NCI-H1694 (cell line): ENCODE results near the gene RSRC1.
"Not testable (repeated sequence)": the region's sequence is repeated elsewhere in the genome, so short reads cannot be mapped to it uniquely, and the experiment has no call there.

Source experiments
- DNase-seq: peaks from one replicate; lab custom pipeline; 2025; lab: John Stamatoyannopoulos, UW

The RSRC1 gene

DNA sequence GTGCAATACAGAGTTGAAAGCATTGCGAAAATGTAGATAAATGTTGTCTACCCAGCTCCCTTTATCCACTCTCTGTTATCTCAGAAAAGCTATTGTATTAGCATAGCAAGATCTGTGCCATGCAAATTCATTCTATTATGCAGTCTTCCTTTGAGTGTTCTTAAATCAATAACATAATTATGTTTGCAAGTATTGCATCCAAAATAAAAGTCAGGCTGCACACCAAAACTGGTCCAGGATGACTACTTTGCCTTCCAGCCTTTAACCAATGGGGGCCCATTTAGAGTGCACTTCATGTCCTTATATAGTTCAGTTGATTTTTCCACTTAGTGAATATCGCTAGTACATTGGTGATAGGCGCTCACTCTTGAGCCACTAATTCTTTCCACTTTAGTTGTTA is 353.7 kb downstream of the RSRC1 start:
- DNase-seq: no peak

DNA sequence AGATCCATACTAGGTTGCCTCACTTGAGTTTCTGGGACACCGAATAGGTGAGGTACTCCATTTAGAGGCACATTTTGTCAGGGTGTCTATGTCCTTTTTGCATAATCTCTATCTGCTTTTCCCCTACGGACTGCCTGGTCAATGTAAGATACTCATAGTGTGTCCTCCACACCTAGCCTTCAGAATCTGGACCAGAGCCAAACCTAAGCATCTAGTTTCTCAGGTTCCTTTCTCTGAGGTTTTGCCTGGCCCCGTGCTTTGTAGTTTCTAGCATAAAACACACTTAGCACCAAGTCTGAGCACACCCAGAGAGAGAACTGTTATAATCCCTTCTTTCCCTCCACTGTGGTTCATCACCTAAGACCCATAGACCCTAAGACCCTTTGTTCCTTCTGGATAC is 355.2 kb downstream of the RSRC1 start:
- DNase-seq: no peak

DNA sequence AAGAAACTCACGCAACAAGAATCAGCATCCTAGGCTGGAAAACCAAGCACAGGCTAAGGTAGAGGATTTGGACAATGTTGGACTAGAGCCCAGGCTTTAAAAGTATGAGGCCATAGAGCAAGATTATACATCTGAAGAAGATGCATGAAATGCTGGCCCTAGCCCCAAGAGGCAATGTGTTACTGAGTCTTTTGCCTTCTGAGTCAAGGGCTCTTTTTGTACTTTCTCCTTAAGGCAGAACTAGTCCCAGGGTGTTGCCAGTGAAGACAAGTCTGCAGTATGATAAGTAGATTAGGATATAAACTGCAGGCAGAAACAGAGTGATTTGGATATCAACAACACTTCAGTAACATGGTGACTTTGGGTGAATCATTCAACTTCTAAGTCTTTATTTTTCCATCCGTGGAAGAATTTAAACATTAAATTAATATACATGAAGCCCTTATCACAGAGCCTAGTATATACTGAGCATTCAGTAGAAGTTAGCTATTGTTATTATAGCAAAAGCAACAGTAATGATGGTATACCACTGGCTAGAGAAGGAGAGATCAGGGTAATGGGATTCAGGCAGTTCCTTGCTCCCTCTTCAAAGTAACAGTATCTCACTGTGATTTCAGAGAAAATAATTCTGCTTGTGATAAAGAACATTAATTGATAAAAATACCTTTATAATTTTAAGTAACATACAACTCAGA is 361.2 kb downstream of the RSRC1 start:
- no peak for DNase-seq

DNA sequence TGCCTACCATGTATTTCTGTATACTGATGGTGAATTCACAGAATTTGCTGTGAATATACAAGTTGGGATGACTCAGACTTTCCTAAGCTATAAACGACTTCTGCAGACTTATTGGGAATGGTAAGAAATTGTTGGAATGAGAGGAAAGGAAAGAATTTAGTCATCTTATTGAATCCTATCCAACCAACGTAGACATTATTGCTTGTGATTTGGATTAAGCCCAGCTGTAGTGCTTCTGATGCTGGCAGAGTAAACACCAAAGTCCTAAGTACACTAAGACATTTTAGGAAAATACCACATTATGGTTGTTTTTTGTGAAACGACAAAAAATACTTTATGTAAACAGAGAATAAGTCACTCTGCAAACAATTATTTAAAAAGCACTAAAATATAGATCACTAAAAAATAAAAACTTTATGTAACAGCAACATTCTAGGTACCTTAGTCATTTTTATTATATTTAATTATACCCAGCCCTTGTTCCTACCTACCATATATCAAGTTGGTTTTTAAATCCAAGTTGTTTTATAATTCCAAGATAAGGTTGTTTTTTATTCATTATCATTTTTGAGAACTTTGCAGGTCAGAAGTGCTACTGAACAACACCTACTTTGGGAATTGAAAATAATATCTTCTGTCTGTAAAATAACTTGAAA is 361.9 kb downstream of the RSRC1 start:
- no peak for DNase-seq

DNA sequence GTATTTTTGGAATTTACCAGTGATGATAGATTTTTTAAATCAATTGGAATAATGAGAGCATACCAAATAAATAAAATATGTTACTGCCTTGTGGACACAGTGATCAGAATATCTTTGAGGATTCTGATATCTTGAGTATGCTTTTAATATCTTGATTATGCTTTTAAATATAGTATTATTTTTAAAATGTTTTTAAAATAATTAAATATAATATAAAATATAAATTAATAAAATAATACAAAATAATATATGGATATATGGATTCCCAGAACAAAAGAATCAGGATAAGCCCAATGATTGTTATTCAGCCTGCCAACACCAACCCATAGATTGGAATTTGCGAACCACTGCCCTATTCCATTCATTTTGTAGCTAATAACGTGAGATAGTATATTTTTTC is 369.2 kb downstream of the RSRC1 start:
- no peak for DNase-seq

DNA sequence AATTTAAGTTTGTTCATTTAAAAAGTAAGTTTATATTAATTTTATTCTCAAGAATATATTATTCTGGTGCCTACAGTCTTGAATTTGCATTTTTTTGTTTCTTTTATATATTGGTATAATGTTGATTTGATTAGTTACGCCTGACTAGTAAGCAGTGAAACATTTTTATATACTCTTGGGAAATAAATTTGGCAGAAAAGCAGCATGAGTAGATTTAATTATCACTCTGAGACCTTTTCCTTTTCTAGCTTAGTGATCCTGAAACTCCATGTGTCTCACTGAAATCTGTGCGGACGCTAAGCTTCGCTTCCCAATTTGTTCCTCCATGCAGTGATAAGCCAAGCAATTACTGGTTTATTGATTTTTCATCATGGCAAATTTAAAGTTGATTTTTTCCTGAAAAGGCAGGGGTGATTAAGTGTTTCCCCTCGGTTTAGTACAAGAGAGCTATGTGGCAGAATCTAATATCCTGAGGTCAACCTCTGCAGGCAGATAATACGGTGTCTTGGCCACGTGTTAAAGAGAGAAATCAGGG is 373.9 kb downstream of the RSRC1 start:
- DNase-seq: no peak

DNA sequence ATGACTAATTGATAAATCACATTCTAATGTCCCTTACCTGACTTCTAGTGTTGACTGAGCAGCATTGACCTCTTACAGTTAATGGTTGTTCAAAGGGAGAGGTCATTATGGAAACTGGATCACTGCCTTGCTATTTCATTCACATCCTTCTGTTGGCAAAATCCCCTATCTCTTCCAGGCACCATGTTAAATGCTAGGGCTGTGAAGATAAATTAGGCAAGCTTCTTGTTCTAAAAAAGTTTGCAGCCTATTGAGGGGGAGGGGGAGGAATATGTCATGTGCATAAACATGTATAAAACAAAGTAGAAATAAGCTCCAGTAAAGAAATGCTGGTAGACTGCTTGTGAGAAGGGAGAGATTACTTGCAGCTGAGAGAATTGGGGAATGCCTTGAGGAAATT is 376.3 kb downstream of the RSRC1 start:
- DNase-seq: no peak

DNA sequence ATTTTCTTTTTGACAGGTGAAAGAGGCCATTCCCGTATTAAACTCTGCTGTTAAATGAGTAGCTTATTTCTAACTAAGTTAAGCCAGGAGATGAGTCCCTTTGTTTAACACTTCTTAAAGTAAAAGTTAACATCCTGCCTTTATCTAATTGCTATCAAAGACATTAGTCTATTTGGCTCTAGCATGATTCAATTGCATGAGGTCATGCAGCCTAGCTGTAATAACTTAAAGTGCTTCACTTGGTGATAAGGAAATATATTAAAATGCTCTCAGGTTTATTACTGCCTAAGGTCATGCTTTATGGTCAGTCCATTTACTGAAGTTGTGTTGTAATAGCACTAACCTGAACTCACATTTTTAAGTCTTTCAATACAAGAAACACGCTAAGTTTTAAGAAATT is 378.8 kb downstream of the RSRC1 start:
- no peak for DNase-seq

DNA sequence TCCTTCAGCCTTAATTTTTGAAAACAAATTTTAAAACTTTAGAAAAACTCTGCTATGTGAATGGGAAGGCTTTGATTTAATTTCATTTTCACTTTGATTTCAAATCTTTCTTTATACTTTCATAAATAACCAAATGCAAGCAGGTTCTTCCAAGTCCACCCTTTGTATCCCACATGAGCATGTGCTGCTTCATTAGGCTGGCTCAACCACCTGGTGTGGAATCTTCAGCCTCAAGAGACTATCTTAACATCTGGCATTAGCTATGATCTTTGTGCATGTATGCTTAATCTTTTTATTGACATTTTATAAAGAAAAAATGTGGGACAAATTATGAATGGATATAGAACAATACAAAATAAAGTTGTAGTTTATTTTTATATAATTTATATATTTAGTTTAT is 379.3 kb downstream of the RSRC1 start:
- no peak for DNase-seq

DNA sequence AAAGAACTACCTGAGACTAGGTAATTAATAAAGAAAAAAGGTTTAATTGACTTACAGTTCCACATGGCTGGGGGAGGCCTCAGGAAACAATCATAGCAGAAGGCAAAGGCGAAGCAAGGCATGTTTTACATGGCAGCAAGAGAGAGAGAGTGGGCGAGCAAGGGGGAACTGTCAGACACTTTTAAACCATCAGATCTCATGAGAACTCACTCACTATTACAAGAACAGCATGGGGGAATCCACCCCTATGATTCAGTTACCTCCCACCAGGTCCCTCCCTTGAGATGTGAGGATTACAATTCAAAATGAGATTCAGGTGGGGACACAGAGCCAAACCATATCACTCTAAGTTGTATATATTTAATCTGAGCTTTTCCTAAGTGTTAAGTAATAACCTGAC is 382.1 kb downstream of the RSRC1 start:
- no peak for DNase-seq

DNA sequence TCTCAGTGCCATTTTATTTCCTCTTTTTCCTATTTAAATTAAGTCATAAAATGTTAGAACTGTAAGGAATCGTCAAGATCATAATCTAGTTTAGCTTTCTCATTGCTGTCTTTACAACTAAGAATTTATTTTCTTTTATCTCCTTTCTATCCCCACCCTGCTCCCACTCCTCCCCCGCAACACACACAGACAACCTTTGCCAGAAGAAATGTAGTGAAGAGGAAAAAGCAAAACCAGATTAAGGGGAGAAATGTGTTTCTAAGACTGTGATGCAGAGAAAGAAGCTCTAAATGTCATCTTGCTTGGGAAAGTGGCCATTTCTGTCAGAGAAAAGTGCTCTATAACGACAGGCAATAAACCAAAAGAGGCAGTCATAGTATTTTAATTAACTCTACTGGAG is 382.8 kb downstream of the RSRC1 start:
- DNase-seq: no peak

DNA sequence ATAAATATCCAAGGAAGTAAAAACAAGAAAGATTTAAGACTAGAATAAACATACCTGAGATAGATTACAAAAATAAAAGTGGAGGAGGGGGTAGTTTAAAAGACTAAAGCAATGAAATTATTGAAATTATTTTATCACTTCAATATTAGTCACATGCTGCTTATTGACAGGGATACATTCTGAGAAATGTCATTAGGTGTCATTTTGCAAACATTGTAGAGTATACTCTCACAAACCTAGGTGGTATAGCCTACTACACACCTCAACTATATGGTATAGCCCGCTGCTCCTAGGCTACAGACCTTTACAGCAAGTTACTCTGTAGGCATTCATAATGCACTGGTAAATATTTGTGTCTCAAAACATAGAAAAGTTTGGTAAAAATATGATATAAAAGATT is 384.0 kb downstream of the RSRC1 start:
- no peak for DNase-seq

DNA sequence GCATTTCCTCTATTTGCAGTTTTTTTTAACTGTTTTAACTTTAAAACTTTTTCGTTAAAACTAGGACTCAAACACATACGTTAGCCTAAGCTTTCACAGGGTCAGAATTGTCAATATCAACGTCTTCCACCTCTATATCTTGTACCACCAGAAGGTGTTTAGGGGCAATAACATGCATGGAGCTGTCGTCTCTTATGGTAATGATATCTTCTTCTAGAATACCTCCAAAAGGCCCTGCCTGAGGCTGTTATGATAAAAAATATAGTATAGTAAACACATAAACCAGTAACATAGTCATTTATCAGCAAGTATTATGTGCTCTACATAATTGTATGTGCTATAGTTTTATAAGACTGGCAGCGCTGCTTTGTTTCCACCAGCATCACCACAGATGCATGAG is 384.8 kb downstream of the RSRC1 start:
- no peak for DNase-seq

DNA sequence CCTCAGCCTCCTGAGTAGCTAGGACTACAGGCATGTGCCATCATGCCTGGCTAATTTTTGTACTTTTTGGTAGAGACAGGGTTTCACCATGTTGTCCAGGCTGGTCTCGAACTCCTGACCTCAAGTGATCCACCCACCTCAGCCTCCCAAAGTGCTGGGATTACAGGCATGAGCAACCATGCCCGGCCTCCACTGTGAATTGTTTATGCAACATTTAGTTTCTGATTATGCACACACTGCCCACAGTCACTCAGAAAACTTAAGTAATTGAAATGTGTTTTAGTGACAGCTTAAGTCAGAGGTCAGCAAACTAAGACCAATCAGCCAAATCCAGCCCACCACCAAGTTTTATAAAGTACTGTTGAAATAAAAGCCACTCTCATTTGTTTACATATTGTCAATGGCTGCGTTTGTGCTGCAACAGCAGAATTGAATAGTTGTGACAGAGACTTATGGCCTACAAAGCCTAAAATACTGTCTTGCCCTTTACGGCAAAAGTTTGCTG is 385.6 kb downstream of the RSRC1 start:
- not testable (repeated sequence) for DNase-seq

DNA sequence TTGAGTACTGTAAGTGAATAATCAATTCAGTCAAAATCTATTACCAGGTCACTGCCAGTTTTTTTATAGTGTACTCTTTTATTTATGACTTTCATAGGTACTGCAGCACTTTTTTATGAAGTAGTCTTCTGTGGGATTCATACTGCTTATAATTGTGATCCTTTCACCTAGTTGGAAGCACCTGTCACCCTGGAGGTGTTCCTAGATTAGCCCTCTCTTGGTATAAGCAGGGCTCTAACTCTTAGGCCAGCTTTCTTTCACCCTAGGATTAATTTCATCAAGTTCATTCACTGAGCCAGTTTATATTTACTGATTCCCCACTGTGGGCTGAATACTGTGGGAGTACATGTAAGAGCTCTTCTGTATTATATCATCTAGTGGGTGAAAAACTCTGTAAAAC is 395.2 kb downstream of the RSRC1 start:
- no peak for DNase-seq

DNA sequence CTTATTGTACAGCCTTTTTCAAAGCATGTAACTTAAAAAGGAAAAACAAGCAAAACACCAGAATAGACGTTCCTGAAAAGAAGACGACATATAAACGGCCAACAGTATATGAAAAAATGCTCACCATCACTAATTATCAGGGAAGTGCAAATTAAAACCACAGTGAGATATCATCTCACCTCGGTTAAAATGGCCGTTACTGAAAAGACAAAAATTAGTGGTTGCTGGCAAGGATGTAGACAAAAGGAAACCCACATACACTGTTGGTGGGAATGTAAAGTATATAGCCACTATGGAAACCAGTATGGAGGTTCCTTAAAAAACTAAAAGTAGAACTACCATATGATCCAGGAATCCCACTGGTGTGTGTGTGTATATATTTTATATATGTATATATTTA is 396.6 kb downstream of the RSRC1 start:
- no peak for DNase-seq

DNA sequence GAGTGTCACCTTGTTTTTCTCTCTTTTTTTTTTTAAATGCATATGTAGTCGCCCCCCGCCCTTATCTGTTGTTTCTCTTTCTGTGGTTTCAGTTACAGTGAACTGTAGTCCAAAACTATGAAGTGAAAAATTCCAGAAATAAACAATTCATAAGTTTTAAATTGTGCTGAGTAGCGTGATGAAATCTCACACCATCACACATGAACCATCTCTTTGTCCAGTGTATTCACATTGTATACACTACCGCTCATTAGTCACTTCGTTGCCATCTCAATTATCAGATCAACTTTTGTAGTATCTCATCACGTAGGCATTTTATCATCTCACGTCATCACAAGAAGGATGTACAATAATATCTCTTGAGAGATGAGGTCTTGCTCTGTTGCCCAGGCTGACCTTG is 398.6 kb downstream of the RSRC1 start:
- no peak for DNase-seq

DNA sequence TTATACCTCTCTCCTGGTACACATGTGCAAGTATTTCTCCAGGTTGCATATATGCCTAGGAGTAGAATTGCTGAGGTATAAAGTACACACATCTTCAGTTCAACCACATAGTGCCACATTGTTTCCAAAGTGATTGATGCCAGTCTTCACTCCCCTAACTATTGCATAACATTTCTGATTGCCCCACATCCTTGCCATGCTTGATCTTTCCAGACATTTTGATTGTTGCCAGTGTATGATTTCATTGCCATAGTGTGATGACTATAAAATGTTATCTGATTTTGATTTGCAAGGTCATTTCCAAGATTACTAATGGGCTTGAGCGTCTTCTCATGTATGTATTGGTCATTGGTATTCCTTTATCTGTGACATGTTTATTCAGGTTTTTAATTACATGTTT is 400.0 kb downstream of the RSRC1 start:
- no peak for DNase-seq

DNA sequence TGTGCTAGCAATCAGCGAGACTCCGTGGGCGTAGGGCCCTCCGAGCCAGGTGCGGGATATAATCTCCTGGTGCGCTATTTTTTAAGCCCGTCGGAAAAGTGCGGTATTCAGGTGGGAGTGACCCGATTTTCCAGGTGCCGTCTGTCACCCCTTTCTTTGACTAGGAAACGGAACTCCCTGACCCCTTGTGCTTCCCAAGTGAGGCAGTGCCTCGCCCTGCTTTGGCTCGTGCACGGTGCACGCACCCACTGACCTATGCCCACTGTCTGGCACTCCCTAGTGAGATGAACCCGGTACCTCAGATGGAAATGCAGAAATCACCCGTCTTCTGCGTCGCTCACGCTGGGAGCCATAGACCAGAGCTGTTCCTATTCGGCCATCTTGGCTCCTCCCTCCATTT is 406.8 kb downstream of the RSRC1 start:
- not testable (repeated sequence) for DNase-seq

DNA sequence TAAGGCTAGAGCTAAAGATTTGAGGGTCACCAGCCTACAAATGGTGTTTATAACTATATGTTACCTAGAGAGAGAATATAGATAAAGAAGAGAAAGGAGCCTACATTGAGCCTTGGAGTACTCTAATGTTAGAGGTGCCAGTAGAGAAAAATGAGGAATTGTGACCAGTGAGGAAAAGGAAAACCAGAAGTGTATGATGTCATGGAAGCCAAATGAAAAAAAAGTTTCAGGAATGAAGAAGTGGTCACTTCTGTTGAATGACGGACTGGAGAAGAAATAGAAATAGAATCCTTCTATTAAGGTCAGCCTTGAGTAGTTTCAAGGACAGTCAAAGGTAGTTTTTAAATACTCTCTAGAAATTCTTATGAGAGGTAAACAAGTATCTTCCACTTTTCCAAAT is 409.9 kb downstream of the RSRC1 start:
- DNase-seq: no peak

DNA sequence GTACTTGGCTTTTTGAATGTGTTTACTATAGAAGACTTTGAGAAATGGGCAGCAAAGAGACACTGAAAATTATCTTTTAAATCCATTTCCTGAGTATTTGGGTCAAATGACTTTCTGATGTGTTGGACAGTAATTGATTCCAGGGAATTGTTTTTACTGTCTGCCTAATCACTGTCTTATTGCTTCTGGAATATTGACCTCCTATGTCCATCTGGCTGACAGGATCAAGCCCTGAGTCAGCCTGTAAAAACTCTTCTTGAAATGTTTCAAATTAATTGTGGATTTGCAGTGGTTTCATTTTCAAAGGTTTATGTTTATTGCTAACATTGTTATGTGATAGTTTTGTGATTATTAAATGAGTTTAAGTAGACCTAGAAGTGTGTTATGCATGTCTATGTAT is 410.5 kb downstream of the RSRC1 start:
- no peak for DNase-seq

DNA sequence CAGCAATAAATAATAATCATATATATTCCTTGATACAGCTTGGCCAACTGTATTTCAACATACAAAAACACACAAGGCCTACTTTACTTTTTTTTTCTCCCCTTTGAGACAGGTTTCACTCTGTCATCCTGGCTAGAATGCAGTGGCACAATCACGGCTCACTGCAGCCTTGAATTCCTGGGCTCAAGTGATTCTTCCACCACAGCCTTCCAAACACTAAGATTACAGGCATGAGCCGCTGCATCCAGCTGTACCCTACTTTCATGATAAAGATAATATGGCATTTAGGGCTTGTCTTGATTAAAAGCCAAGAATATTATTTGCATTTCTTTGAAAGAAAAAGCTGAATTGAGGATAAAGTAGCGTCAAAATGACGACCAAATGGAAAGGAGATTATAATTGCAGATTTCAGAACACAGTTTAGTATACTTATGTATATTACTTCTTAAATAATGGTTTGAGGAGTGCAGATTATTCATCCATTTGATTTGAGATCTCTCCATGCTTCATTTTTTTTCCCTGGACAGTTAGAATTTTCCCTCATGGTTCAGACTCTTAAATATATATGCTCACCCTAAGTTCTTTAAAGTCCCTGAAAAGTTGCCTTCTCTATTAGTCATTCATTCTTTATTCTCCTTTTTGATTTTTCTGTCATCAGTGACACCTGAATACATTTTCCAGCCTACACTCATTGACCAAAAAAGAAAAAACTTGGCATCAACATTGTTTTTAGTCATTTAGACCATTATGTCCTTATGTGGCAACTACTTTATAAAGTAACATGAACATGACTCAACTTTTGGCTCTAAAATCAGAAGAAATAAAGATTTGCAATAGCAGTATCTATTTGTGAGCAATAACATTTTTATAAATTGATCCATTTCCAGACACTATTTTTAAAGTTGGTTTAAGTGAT is 412.6 kb downstream of the RSRC1 start:
- DNase-seq: no peak
